H1 (cell line): Measurements from ENCODE around the gene GNLY. TPM values are rescaled to one million over a fixed set of nuclear protein-coding genes. Genes with fewer than 3 reads are reported as not detected.

Experiments
- CTCF ChIA-PET: fragments of 300-600 bp; sonication (Branson Sonifier 250); formaldehyde crosslinking; loops from one replicate; lab custom pipeline; 2021; ENCODE audit not compliant: partially characterized antibody; lab: Charles Lee
- POLR2A ChIA-PET: fragments of 300-600 bp; sonication (Branson Sonifier 250); formaldehyde crosslinking; loops from one replicate; lab custom pipeline; 2021; ENCODE audit warnings: inconsistent platforms; ENCODE audit not compliant: partially characterized antibody; lab: Charles Lee
- DNase-seq, 2 experiments: peaks; one replicate each; pipeline versions ENCODE4 v3.0.0 to v3.0.0-alpha.2; 2010 to 2022; ENCODE audit warnings: low spot score in 2 of 2, low read depth in 1 of 2, mixed read lengths in 1 of 2
- FAIRE-seq: peaks from 2 replicates; lab custom pipeline; 2011; peaks lifted over from hg19 to GRCh38; lab: Jason Lieb, UNC
- H2AFZ ChIP-seq: 2 replicates; pipeline ENCODE4 v1.8.1; 2012; ENCODE audit warnings: low read length, inconsistent platforms
- H2AK5ac ChIP-seq: 2 replicates; pipeline ENCODE4 v1.6.1; 2013; ENCODE audit warnings: low read depth, low read length
- H2BK120ac ChIP-seq: replicated peaks from 2 replicates; pipeline ENCODE3; 2013; ENCODE audit warnings: low read depth, low read length, inconsistent platforms
- H2BK12ac ChIP-seq: 2 replicates; pipeline ENCODE4 v1.6.1; 2013; ENCODE audit warnings: low read depth, low read length
- H2BK15ac ChIP-seq: 2 replicates; pipeline ENCODE4 v1.6.1; 2013; ENCODE audit warnings: low read length
- H2BK20ac ChIP-seq: 2 replicates; pipeline ENCODE4 v1.6.1; 2013; ENCODE audit warnings: low read length
- H2BK5ac ChIP-seq: 2 replicates; pipeline ENCODE4 v1.6.1; 2013; ENCODE audit warnings: low read depth, low read length
- H3K14ac ChIP-seq: 2 replicates; pipeline ENCODE4 v1.6.1; 2013; ENCODE audit warnings: inconsistent platforms; ENCODE audit not compliant: insufficient read length
- H3K18ac ChIP-seq: 2 replicates; pipeline ENCODE4 v1.6.1; 2013; ENCODE audit warnings: low read length; ENCODE audit errors: extremely low read depth
- H3K23ac ChIP-seq: 2 replicates; pipeline ENCODE4 v1.6.1; 2013; ENCODE audit warnings: inconsistent platforms; ENCODE audit not compliant: insufficient read length
- H3K23me2 ChIP-seq: 2 replicates; pipeline ENCODE4 v1.6.1; 2013; ENCODE audit warnings: low read depth, low read length
- H3K27ac ChIP-seq: 2 replicates; pipeline ENCODE4 v1.6.1; 2011; ENCODE audit warnings: low read depth, low read length, inconsistent platforms
- H3K27me3 ChIP-seq, 4 experiments: replicated peaks in 1 of 4; 1 replicate in 1 of 4; 2 replicates in 3 of 4; pipeline versions ENCODE4 v1.6.1 to v1.8.1; 2011 to 2013; ENCODE audit warnings: low read length in 3 of 4, mild to moderate bottlenecking in 3 of 4, inconsistent platforms in 2 of 4, mixed read lengths in 2 of 4, moderate library complexity in 1 of 4; ENCODE audit not compliant: control insufficient read depth in 3 of 4, insufficient read depth in 3 of 4; ENCODE audit errors: extremely low read depth in 1 of 4
- H3K36me3 ChIP-seq, 4 experiments: 2 replicates each; pipeline versions ENCODE4 v1.6.1 to v1.8.1; 2011 to 2013; ENCODE audit warnings: mild to moderate bottlenecking in 4 of 4, low read length in 3 of 4, moderate library complexity in 2 of 4, control low read depth in 1 of 4, inconsistent platforms in 1 of 4; ENCODE audit not compliant: insufficient read depth in 4 of 4, control insufficient read depth in 2 of 4
- H3K4ac ChIP-seq: replicated peaks from 2 replicates; pipeline ENCODE3; 2013; ENCODE audit warnings: low read length, low read depth, mixed read lengths, inconsistent platforms; ENCODE audit not compliant: insufficient read length
- H3K4me1 ChIP-seq, 4 experiments: replicated peaks in 1 of 4; 1 replicate in 1 of 4; 2 replicates in 3 of 4; pipeline versions ENCODE4 v1.6.1 to v1.8.1; 2011 to 2013; ENCODE audit warnings: low read length in 3 of 4, inconsistent platforms in 2 of 4, mixed read lengths in 1 of 4; ENCODE audit not compliant: insufficient read depth in 4 of 4, control insufficient read depth in 3 of 4
- H3K4me2 ChIP-seq, 2 experiments: 2 replicates each; pipeline versions ENCODE4 v1.6.1 to v1.8.1; 2011 to 2013; ENCODE audit warnings: low read depth in 2 of 2, low read length in 2 of 2, control low read depth in 1 of 2, inconsistent platforms in 1 of 2, mild to moderate bottlenecking in 1 of 2; ENCODE audit not compliant: insufficient read depth in 1 of 2
- H3K4me3 ChIP-seq, 4 experiments: fragments of 200-600, 300-600 bp in 1 of 4; sonication (generic), shearing (Covaris generic), sonication (Bioruptor Twin) in 1 of 4; 2 replicates each; pipeline versions ENCODE4 v1.5.1 to v1.8.1; 2011 to 2016; ENCODE audit warnings: low read length in 4 of 4, low read depth in 3 of 4, control low read depth in 2 of 4, inconsistent platforms in 2 of 4, mild to moderate bottlenecking in 2 of 4, mixed read lengths in 1 of 4, moderate library complexity in 1 of 4; ENCODE audit not compliant: insufficient read depth in 2 of 4; ENCODE audit errors: extremely low read depth in 1 of 4
- H3K56ac ChIP-seq: replicated peaks from 2 replicates; pipeline ENCODE3; 2013; ENCODE audit warnings: low read depth, mild to moderate bottlenecking, mixed read lengths, low read length, inconsistent platforms; ENCODE audit not compliant: insufficient read length
- H3K79me1 ChIP-seq: 2 replicates; pipeline ENCODE4 v1.6.1; 2013; ENCODE audit warnings: low read depth, low read length, control low read depth
- H3K79me2 ChIP-seq, 2 experiments: 2 replicates each; pipeline versions ENCODE4 v1.6.1 to v1.8.1; 2012 to 2013; ENCODE audit warnings: low read length in 2 of 2, mild to moderate bottlenecking in 2 of 2, inconsistent platforms in 1 of 2; ENCODE audit not compliant: insufficient read depth in 2 of 2, control insufficient read depth in 1 of 2
- H3K9ac ChIP-seq, 4 experiments: replicated peaks in 1 of 4; 1 replicate in 1 of 4; 2 replicates in 3 of 4; pipeline versions ENCODE4 v1.6.1 to v1.8.1; 2011 to 2013; ENCODE audit warnings: low read depth in 3 of 4, low read length in 3 of 4, control low read depth in 2 of 4, mild to moderate bottlenecking in 2 of 4, moderate library complexity in 2 of 4, inconsistent platforms in 1 of 4; ENCODE audit errors: extremely low read depth in 1 of 4
- H3K9me3 ChIP-seq, 2 experiments: 2 replicates each; pipeline versions ENCODE4 v1.6.1 to v1.8.1; 2012 to 2013; ENCODE audit warnings: mild to moderate bottlenecking in 2 of 2, moderate library complexity in 2 of 2, control low read depth in 1 of 2, inconsistent platforms in 1 of 2, low read depth in 1 of 2, low read length in 1 of 2, mixed read lengths in 1 of 2; ENCODE audit not compliant: insufficient read depth in 2 of 2
- H4K20me1 ChIP-seq, 2 experiments: replicated peaks in 1 of 2; 2 replicates each; pipeline versions ENCODE3 to v1.8.1; 2011 to 2013; ENCODE audit warnings: inconsistent platforms in 2 of 2, low read length in 2 of 2, mild to moderate bottlenecking in 1 of 2; ENCODE audit not compliant: insufficient read depth in 2 of 2, control insufficient read depth in 1 of 2
- H4K5ac ChIP-seq: 2 replicates; pipeline ENCODE4 v1.6.1; 2013; ENCODE audit warnings: low read length, low read depth, mixed read lengths, inconsistent platforms; ENCODE audit not compliant: insufficient read length
- H4K8ac ChIP-seq: 2 replicates; pipeline ENCODE4 v1.8.0; 2013; ENCODE audit warnings: mild to moderate bottlenecking, moderate library complexity, low read length, inconsistent platforms; ENCODE audit not compliant: insufficient read depth; ENCODE audit errors: extremely low read depth
- H4K91ac ChIP-seq: replicated peaks from 2 replicates; pipeline ENCODE3; 2013; ENCODE audit warnings: low read length, mixed read lengths, inconsistent platforms; ENCODE audit not compliant: insufficient read length
- ATF3 ChIP-seq: IDR thresholded peaks from 2 replicates; pipeline ENCODE4 v1.6.1; 2011; ENCODE audit warnings: low read depth, mild to moderate bottlenecking, low read length; ENCODE audit not compliant: insufficient read depth
- CBX5 ChIP-seq: fragments of 300-800, 300-1000 bp; sonication (generic); IDR thresholded peaks from 2 replicates; pipeline ENCODE4 v1.7.1; 2016; ENCODE audit warnings: antibody characterized with exemption, low read length, low read depth
- CEBPB ChIP-seq: IDR thresholded peaks from 2 replicates; pipeline ENCODE4 v1.6.1; 2012; ENCODE audit warnings: low read depth, low read length
- CHD1 ChIP-seq: IDR thresholded peaks from 2 replicates; pipeline ENCODE4 v1.6.1; 2012; ENCODE audit warnings: low read depth, low read length, improper control_type of control experiment
- CREB1 ChIP-seq: IDR thresholded peaks from 2 replicates; pipeline ENCODE4 v1.6.1; 2012; ENCODE audit warnings: inconsistent platforms
- JUN ChIP-seq: IDR thresholded peaks from 2 replicates; pipeline ENCODE4 v1.6.1; 2011; ENCODE audit warnings: low read depth, mild to moderate bottlenecking, improper control_type of control experiment, low read length
- JUND ChIP-seq: IDR thresholded peaks from 2 replicates; pipeline ENCODE4 v1.6.1; 2011; ENCODE audit warnings: mild to moderate bottlenecking, improper control_type of control experiment, low read length
- KDM4A ChIP-seq: IDR thresholded peaks from one replicate; pipeline ENCODE4 v1.7.1; 2012; ENCODE audit warnings: low read depth, mild to moderate bottlenecking, moderate library complexity, low read length, inconsistent platforms; ENCODE audit not compliant: severe bottlenecking
- KDM5A ChIP-seq: fragments of 200-600 bp; IDR thresholded peaks from 2 replicates; pipeline ENCODE4 v1.7.1; 2012; ENCODE audit warnings: mild to moderate bottlenecking, low read length, inconsistent platforms, mixed read lengths
- POLR2AphosphoS5 ChIP-seq: IDR thresholded peaks from 2 replicates; pipeline ENCODE4 v1.6.1; 2011; ENCODE audit warnings: low read depth, low read length
- POU5F1 ChIP-seq: IDR thresholded peaks from 2 replicates; pipeline ENCODE4 v1.6.1; 2011; ENCODE audit warnings: low read depth, mild to moderate bottlenecking, low read length, moderate library complexity
- RAD21 ChIP-seq, 2 experiments: IDR thresholded peaks in 1 of 2; conservative IDR thresholded peaks in 1 of 2; 2 replicates each; pipeline ENCODE4 v1.6.1; 2011; ENCODE audit warnings: low read depth in 2 of 2, low read length in 2 of 2, improper control_type of control experiment in 1 of 2, inconsistent platforms in 1 of 2, mild to moderate bottlenecking in 1 of 2, moderate library complexity in 1 of 2
- RNF2 ChIP-seq: fragments of 200-900, 300-1000 bp; sonication (generic); IDR thresholded peaks from 2 replicates; pipeline ENCODE4 v1.7.1; 2016; ENCODE audit warnings: borderline replicate concordance, low read depth, mild to moderate bottlenecking, antibody characterized with exemption, low read length; ENCODE audit not compliant: poor library complexity, severe bottlenecking; ENCODE audit errors: missing control alignments
- WGBS, 2 experiments: shearing (Covaris generic) in 1 of 2; methylation state at CpG; one replicate each; pipeline versions ENCODE4 v1.1.6 to v1.1.7; 2013 to 2015; ENCODE audit warnings: low lambda C conversion rate in 2 of 2, mixed read lengths in 2 of 2, inconsistent platforms in 1 of 2, low coverage in 1 of 2, missing lambda C conversion rate in 1 of 2; ENCODE audit not compliant: insufficient replicate concordance in 2 of 2, insufficient coverage in 1 of 2, insufficient read length in 1 of 2; ENCODE audit errors: extremely low coverage in 1 of 2, missing lambda C conversion rate in 1 of 2; 5-methylcytosine and 5-hydroxymethylcytosine counted together
- polyA plus RNA-seq, 7 experiments: library from polyadenylated mRNA; depleted of rRNA in 3 of 7; stranded (reverse) in 5 of 7; unstranded in 2 of 7; fragments of >200 nt in 5 of 7; fragments of 200-250 nt in 2 of 7; gene quantifications; 1 replicate in 5 of 7; 2 replicates in 1 of 7; 4 replicates in 1 of 7; pipeline versions ENCODE4 v1.2.1 to v1.2.3, GENCODE V29; 2011 to 2013; ENCODE audit warnings: missing spikeins in 2 of 7, mixed read lengths in 2 of 7
- total RNA-seq: library from RNA; stranded (reverse); fragmentation: NEBNext Ultra II Directional; extraction: Animal tissue kit (Norgen Biotek cat#: 25700); gene quantifications from 2 replicates; pipeline ENCODE4 v1.2.1, GENCODE V29; 2021

The GNLY gene
- total and polyA plus RNA-seq, 2 of the 8 experiments (the other 6 are each of a cell fraction or from before 2014, with no cell fraction given), result 0.03 TPM; not detected in 1

- no peak overlapping the region for H3K18ac ChIP-seq
- WGBS, 2 experiments, result 85% methylated on average over 3 of the region's 3 CpGs; no CpG with 5 or more reads in 1 of the 2 experiments
Measured at GRCh38 chr2:85667561-85668008, 26.6 kb upstream of the GNLY start.

More at GRCh38 chr2:85667561-85668008, 26.6 kb upstream of the GNLY start:
- Histone ChIP-seq H2BK120ac (no peak overlapping the region), H3K56ac (no peak overlapping the region), H3K79me2 (no peaks in the 10 kb centered on the region), H3K9ac (no peak overlapping the region), H3K27ac (no peak overlapping the region), H3K14ac (no peak overlapping the region), H2BK15ac (no peak overlapping the region), H2AFZ (no peak overlapping the region), H2BK5ac (no peak overlapping the region), H3K27me3 (no peaks in the 10 kb centered on the region), H3K79me1 (no peaks in the 10 kb centered on the region), H4K5ac (no peak overlapping the region), H4K91ac (no peak overlapping the region), H3K4me1 (peaks cover 0 to 2% (median 0%) of the 10 kb centered on the region in 4 experiments; a peak in 2 of 7 replicates), H3K9me3 (no peaks in the 10 kb centered on the region), H2BK12ac (no peak overlapping the region), H3K4me3 (no peak overlapping the region), H3K23ac (no peak overlapping the region), H3K23me2 (peaks cover 4% of the 10 kb centered on the region; the same call in 1 of the 2 replicates), H3K4me2 (no peak overlapping the region), H3K4ac (no peak overlapping the region), H3K36me3 (no peaks in the 10 kb centered on the region), H2BK20ac (no peak overlapping the region), H2AK5ac (no peak overlapping the region), H4K20me1 (peaks cover 0 to 3% of the 10 kb centered on the region in 2 experiments), H4K8ac (no peak overlapping the region)
- DNase-seq (no peak), FAIRE-seq (no peak)
- CTCF ChIA-PET, result interaction anchor here (0.9 kb wide), 1 partner anchor 12 kb away, joined by 3 read pairs; no protein-coding TSS in a partner anchor
- POLR2A ChIA-PET, result no interaction called here
- TF ChIP-seq POU5F1 (no peak), RNF2 (no peak), KDM4A (no peak), ATF3 (no peak), KDM5A (no peak), JUND (no peak), POLR2AphosphoS5 (no peak), RAD21 (IDR thresholded peaks at IDR 0.05 in 1 of 2, conservative IDR thresholded peaks at IDR 0.05 in 1 of 2; ENCODE audit: low read depth in 2 of 2, low read length in 2 of 2) (no peak), CEBPB (no peak), CREB1 (no peak), CHD1 (no peak), CBX5 (no peak), JUN (no peak)
